HFF-Myc (cell line): ENCODE measurements around the gene CFAP47.

Experiments
- DNase-seq: peaks from one replicate; pipeline ENCODE4 v3.0.0-alpha.2; 2011; ENCODE audit warnings: low read depth; ENCODE audit errors: extremely low read depth
- H3K4me3 ChIP-seq: replicated peaks from 2 replicates; pipeline ENCODE4 v1.5.1; 2011; ENCODE audit warnings: low read depth, mild to moderate bottlenecking, control low read depth, low read length
- CTCF ChIP-seq: IDR thresholded peaks from 2 replicates; pipeline ENCODE4 v1.5.1; 2012; ENCODE audit warnings: mild to moderate bottlenecking, low read depth, low read length, control low read depth; ENCODE audit errors: missing control alignments

CFAP47 gene

GRCh38 chrX:36336751-36337150 is 417.2 kb downstream of the CFAP47 start:
- no peak for DNase-seq
- no peak for TF ChIP-seq CTCF
- no peak overlapping the region for H3K4me3 ChIP-seq

GRCh38 chrX:36344301-36344700 is 424.8 kb downstream of the CFAP47 start:
- DNase-seq = no peak
- TF ChIP-seq CTCF = no peak
- no peak overlapping the region for H3K4me3 ChIP-seq

- TF ChIP-seq CTCF = no peak
- DNase-seq = no peak
- no peak overlapping the region for H3K4me3 ChIP-seq
Measured at GRCh38 chrX:36348509-36348908, 429.0 kb downstream of the CFAP47 start.

- DNase-seq = no peak
- H3K4me3 ChIP-seq = no peak overlapping the region
- no peak for TF ChIP-seq CTCF
Measured at GRCh38 chrX:36357855-36358254, 438.3 kb downstream of the CFAP47 start.

- DNase-seq = no peak
- no peak overlapping the region for H3K4me3 ChIP-seq
- no peak for TF ChIP-seq CTCF
Measured at GRCh38 chrX:36364262-36364661, 444.7 kb downstream of the CFAP47 start.

- no peak overlapping the region for H3K4me3 ChIP-seq
- no peak for TF ChIP-seq CTCF
- no peak for DNase-seq
Measured at GRCh38 chrX:36383495-36383894, 464.0 kb downstream of the CFAP47 start.

DNA sequence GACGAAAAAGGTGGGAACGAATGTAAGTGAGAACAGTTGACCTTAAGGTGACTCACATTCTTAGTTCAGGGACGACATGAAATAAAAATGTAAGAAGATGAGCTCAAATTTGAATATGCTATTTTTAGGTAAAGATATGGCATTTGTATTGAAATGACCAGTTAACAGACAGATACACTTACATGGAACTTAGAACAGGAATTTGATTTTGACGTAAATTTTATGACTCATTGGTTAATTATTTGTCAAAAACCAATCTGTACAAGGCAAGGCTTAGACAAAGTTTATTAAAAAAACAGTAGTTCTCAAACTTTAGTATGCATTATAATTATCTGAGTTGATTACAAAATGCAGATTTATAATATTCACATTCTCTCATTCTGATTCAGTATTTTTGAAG is 469.4 kb downstream of the CFAP47 start:
- no peak for TF ChIP-seq CTCF
- no peak overlapping the region for H3K4me3 ChIP-seq
- DNase-seq = no peak
